ENCODE measurements around the gene BTBD6. TPM values are rescaled to one million over a fixed set of nuclear protein-coding genes. Genes with fewer than 3 reads are reported as not detected.

Gene BTBD6
- total and polyA plus RNA-seq, 2 of the 8 experiments (the other 6 are each of a cell fraction or from before 2014, with no cell fraction given) = 10.1 to 10.2 TPM

GRCh38 chr14:105268736-105269354 is 20.5 kb downstream of the BTBD6 start (continued):
- no peak for TF ChIP-seq RAD21 (IDR thresholded peaks at IDR 0.05 in 1 of 2, conservative IDR thresholded peaks at IDR 0.05 in 1 of 2; ENCODE audit: low read depth in 2 of 2, low read length in 2 of 2)

Data from H1 (cell line).